HepG2 (cell line): ENCODE results near the gene ZDHHC7. TPM values are rescaled to one million over a fixed set of nuclear protein-coding genes. Genes with fewer than 3 reads are reported as not detected.
A peak's percentile ranks its signal among the peaks of the same experiment; 100 is the strongest.

Source experiments
- HNRNPLL ChIP-seq: fragments of 200-400 bp; formaldehyde crosslinking; IDR thresholded peaks from 2 replicates; pipeline ENCODE4 v1.6.1; 2017; ENCODE audit warnings: mild to moderate bottlenecking, low read depth, low read length; ENCODE audit not compliant: poor library complexity, severe bottlenecking
- KMT2A ChIP-seq: sonication (generic); formaldehyde crosslinking; IDR thresholded peaks from 2 replicates; pipeline ENCODE4 v1.4.0; 2020; ENCODE audit warnings: missing genetic modification reagents
- MYNN ChIP-seq: sonication (generic); formaldehyde crosslinking; IDR thresholded peaks from 2 replicates; pipeline ENCODE4 v1.4.0; 2020; ENCODE audit warnings: mild to moderate bottlenecking, low read depth, missing genetic modification reagents
- SOX6 ChIP-seq, 2 experiments: fragments of 450-650 bp in 1 of 2; sonication (generic) in 1 of 2; formaldehyde crosslinking in 1 of 2; IDR thresholded peaks; 2 replicates each; pipeline versions ENCODE4 v1.4.0 to v1.6.1; 2017 to 2020; ENCODE audit warnings: antibody characterized with exemption in 1 of 2, mild to moderate bottlenecking in 1 of 2, missing genetic modification reagents in 1 of 2
- SRSF9 ChIP-seq: fragments of 200-400 bp; formaldehyde crosslinking; IDR thresholded peaks from 2 replicates; pipeline ENCODE4 v1.6.1; 2018; ENCODE audit warnings: borderline replicate concordance, mild to moderate bottlenecking, low read depth, low read length; ENCODE audit not compliant: insufficient read depth, poor library complexity, severe bottlenecking
- THYN1 ChIP-seq: sonication (generic); formaldehyde crosslinking; IDR thresholded peaks from 2 replicates; pipeline ENCODE4 v1.8.1; 2023; ENCODE audit warnings: low read depth, mild to moderate bottlenecking, moderate library complexity, missing genetic modification reagents, borderline replicate concordance
- TMF1 ChIP-seq: sonication (generic); formaldehyde crosslinking; IDR thresholded peaks from 2 replicates; pipeline ENCODE4 v1.8.1; 2022; ENCODE audit warnings: low read depth, missing genetic modification reagents
- ZMAT3 ChIP-seq: sonication (generic); formaldehyde crosslinking; conservative IDR thresholded peaks from 2 replicates; pipeline ENCODE4 v1.7.0; 2021; ENCODE audit warnings: missing genetic modification reagents
- ZNF160 ChIP-seq: sonication (generic); formaldehyde crosslinking; IDR thresholded peaks from 2 replicates; pipeline ENCODE4 v1.8.0; 2022; ENCODE audit warnings: mild to moderate bottlenecking, inconsistent platforms, missing genetic modification reagents
- ZNF205 ChIP-seq: IDR thresholded peaks from 2 replicates; pipeline ENCODE4 v1.6.1; 2018; ENCODE audit warnings: missing biosample characterization, missing genetic modification reagents
- ZNF274 ChIP-seq: sonication (generic); formaldehyde crosslinking; IDR thresholded peaks from 2 replicates; pipeline ENCODE4 v1.5.1; 2020; ENCODE audit warnings: mild to moderate bottlenecking, missing genetic modification reagents
- ZNF354B ChIP-seq: sonication (generic); formaldehyde crosslinking; IDR thresholded peaks from 2 replicates; pipeline ENCODE4 v1.8.0; 2022; ENCODE audit warnings: mild to moderate bottlenecking, missing genetic modification reagents
- polyA plus RNA-seq, 8 experiments: library from polyadenylated mRNA; depleted of rRNA in 3 of 8; stranded (reverse) in 7 of 8; unstranded in 1 of 8; fragments of >200 nt; fragmentation: Illumina TruSeq in 4 of 8; extraction: Trizol in 4 of 8; gene quantifications; 2 replicates each; pipeline versions ENCODE4 v1.2.1 to v1.2.3, GENCODE V29; 2011 to 2016; ENCODE audit warnings: low read depth in 4 of 8, missing spikeins in 1 of 8, mixed read lengths in 1 of 8; ENCODE audit not compliant: insufficient read depth in 1 of 8
- total RNA-seq, 5 experiments: library from RNA; depleted of rRNA; stranded (reverse); fragments of >200 nt; fragmentation: Illumina TruSeq; extraction: Trizol; gene quantifications; 2 replicates each; pipeline ENCODE4 v1.2.3, GENCODE V29; 2016; ENCODE audit warnings: low read depth in 1 of 5
- TF ChIP-seq, protein P1 (sequence below): sonication (generic); formaldehyde crosslinking; IDR thresholded peaks from 2 replicates; pipeline ENCODE4 v1.4.0; 2020; ENCODE audit warnings: missing genetic modification reagents
- TF ChIP-seq, protein P2 (sequence below): sonication (generic); formaldehyde crosslinking; IDR thresholded peaks from 2 replicates; pipeline ENCODE4 v1.4.0; 2020; ENCODE audit warnings: missing genetic modification reagents, borderline replicate concordance
- TF ChIP-seq, protein P3 (sequence below): IDR thresholded peaks from 2 replicates; pipeline ENCODE4 v1.6.1; 2018; ENCODE audit warnings: missing genetic modification reagents
- TF ChIP-seq, protein P4 (sequence below): sonication (generic); formaldehyde crosslinking; IDR thresholded peaks from 2 replicates; pipeline ENCODE4 v1.4.0; 2020; ENCODE audit warnings: missing genetic modification reagents
- TF ChIP-seq, protein P5 (sequence below): sonication (generic); formaldehyde crosslinking; IDR thresholded peaks from 2 replicates; pipeline ENCODE4 v1.5.0; 2020; ENCODE audit warnings: missing genetic modification reagents, mild to moderate bottlenecking, borderline replicate concordance
- TF ChIP-seq, protein P6 (sequence below): sonication (generic); formaldehyde crosslinking; IDR thresholded peaks from 2 replicates; pipeline ENCODE4 v1.8.0; 2022; ENCODE audit warnings: mild to moderate bottlenecking, missing genetic modification reagents

The ZDHHC7 gene
- total and polyA plus RNA-seq, 2 of the 13 experiments (the other 11 are each of a cell fraction or from before 2014, with no cell fraction given): 46.8 to 67.6 TPM

DNA sequence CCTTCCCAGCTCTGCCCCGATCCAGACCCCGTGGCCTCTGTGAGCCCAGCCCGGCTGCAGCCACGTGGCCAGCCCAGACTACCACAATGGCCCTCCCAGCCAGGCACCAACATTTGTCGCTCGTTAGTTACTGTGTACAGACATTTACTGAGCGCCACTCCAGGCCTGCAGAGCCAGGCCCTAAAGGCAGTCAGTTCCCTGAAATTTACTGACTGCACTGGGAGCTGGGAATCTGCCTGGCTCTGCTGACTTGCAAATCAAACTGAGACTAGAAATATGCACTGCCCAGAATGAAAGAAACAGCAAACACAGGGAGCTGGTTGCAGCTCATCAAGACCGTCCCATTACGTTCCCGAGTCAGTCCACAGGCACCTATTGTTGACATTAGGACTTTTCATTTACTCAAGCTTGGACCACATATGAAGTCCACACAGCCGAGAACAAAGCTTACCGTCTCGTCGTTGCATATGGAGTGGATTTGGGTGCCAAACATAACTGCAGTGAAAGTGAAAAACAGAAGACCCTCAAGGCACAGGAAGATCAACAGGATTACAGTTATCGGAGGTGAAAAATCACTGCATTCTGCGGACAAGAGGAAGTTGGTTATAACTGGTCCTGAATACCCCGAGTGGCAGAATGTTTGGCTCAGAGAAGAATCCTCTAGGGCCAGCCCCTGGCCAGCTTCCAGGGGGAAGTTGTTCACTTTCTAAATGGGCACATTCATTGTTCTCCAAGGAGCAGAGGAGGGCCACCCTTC, 34.5 kb downstream of the ZDHHC7 start (continued):
- TF ChIP-seq, protein P1, sequence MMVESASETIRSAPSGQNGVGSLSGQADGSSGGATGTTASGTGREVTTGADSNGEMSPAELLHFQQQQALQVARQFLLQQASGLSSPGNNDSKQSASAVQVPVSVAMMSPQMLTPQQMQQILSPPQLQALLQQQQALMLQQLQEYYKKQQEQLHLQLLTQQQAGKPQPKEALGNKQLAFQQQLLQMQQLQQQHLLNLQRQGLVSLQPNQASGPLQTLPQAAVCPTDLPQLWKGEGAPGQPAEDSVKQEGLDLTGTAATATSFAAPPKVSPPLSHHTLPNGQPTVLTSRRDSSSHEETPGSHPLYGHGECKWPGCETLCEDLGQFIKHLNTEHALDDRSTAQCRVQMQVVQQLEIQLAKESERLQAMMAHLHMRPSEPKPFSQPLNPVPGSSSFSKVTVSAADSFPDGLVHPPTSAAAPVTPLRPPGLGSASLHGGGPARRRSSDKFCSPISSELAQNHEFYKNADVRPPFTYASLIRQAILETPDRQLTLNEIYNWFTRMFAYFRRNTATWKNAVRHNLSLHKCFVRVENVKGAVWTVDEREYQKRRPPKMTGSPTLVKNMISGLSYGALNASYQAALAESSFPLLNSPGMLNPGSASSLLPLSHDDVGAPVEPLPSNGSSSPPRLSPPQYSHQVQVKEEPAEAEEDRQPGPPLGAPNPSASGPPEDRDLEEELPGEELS (CRISPR knock-in tag): peak; percentile 76
- TF ChIP-seq, protein P2, sequence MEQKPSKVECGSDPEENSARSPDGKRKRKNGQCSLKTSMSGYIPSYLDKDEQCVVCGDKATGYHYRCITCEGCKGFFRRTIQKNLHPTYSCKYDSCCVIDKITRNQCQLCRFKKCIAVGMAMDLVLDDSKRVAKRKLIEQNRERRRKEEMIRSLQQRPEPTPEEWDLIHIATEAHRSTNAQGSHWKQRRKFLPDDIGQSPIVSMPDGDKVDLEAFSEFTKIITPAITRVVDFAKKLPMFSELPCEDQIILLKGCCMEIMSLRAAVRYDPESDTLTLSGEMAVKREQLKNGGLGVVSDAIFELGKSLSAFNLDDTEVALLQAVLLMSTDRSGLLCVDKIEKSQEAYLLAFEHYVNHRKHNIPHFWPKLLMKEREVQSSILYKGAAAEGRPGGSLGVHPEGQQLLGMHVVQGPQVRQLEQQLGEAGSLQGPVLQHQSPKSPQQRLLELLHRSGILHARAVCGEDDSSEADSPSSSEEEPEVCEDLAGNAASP (CRISPR knock-in tag): peak; percentile 39; the same call in 1 of the 2 replicates
- TF ChIP-seq, protein P3, sequence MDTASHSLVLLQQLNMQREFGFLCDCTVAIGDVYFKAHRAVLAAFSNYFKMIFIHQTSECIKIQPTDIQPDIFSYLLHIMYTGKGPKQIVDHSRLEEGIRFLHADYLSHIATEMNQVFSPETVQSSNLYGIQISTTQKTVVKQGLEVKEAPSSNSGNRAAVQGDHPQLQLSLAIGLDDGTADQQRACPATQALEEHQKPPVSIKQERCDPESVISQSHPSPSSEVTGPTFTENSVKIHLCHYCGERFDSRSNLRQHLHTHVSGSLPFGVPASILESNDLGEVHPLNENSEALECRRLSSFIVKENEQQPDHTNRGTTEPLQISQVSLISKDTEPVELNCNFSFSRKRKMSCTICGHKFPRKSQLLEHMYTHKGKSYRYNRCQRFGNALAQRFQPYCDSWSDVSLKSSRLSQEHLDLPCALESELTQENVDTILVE (CRISPR knock-in tag): 0 out of 2 replicates have a peak, but pooled peaks have one; percentile 50
- peak; percentile 71; the same call in 1 of the 2 replicates for TF ChIP-seq KMT2A (CRISPR knock-in tag)
- no peak for TF ChIP-seq SOX6 (IDR thresholded peaks at IDR 0.05)
- peak; percentile 89 for TF ChIP-seq SOX6 (CRISPR knock-in tag; IDR thresholded peaks at IDR 0.05)
- TF ChIP-seq TMF1 (CRISPR knock-in tag): no peak; the same call in 1 of the 2 replicates
- no peak for TF ChIP-seq ZNF354B
- TF ChIP-seq ZMAT3 (CRISPR knock-in tag): no peak
- TF ChIP-seq ZNF274 (CRISPR knock-in tag): peak; percentile 56
- no peak for TF ChIP-seq THYN1 (CRISPR knock-in tag)
- TF ChIP-seq, protein P4, sequence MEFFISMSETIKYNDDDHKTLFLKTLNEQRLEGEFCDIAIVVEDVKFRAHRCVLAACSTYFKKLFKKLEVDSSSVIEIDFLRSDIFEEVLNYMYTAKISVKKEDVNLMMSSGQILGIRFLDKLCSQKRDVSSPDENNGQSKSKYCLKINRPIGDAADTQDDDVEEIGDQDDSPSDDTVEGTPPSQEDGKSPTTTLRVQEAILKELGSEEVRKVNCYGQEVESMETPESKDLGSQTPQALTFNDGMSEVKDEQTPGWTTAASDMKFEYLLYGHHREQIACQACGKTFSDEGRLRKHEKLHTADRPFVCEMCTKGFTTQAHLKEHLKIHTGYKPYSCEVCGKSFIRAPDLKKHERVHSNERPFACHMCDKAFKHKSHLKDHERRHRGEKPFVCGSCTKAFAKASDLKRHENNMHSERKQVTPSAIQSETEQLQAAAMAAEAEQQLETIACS: no peak
- TF ChIP-seq, protein P5, sequence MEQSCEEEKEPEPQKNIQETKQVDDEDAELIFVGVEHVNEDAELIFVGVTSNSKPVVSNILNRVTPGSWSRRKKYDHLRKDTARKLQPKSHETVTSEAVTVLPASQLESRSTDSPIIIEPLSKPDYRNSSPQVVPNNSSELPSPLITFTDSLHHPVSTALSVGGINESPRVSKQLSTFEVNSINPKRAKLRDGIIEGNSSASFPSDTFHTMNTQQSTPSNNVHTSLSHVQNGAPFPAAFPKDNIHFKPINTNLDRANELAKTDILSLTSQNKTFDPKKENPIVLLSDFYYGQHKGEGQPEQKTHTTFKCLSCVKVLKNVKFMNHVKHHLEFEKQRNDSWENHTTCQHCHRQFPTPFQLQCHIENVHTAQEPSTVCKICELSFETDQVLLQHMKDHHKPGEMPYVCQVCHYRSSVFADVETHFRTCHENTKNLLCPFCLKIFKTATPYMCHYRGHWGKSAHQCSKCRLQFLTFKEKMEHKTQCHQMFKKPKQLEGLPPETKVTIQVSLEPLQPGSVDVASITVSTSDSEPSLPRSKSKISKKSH (CRISPR knock-in tag): no peak
- no peak for TF ChIP-seq SRSF9
- TF ChIP-seq, protein P6, sequence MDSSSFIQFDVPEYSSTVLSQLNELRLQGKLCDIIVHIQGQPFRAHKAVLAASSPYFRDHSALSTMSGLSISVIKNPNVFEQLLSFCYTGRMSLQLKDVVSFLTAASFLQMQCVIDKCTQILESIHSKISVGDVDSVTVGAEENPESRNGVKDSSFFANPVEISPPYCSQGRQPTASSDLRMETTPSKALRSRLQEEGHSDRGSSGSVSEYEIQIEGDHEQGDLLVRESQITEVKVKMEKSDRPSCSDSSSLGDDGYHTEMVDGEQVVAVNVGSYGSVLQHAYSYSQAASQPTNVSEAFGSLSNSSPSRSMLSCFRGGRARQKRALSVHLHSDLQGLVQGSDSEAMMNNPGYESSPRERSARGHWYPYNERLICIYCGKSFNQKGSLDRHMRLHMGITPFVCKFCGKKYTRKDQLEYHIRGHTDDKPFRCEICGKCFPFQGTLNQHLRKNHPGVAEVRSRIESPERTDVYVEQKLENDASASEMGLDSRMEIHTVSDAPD (CRISPR knock-in tag): 0 out of 2 replicates have a peak, but pooled peaks have one; percentile 14
- TF ChIP-seq MYNN (CRISPR knock-in tag): no peak
- peak; percentile 10; the same call in 1 of the 2 replicates for TF ChIP-seq ZNF160 (CRISPR knock-in tag)
- no peak for TF ChIP-seq HNRNPLL
- peak; percentile 72; the same call in 1 of the 2 replicates for TF ChIP-seq ZNF205 (CRISPR knock-in tag)
